NT2/D1 (cell line): ENCODE results near the gene TSPAN2.

Source experiments
- DNase-seq: peaks from one replicate; pipeline ENCODE4 v3.0.0-alpha.2; 2011; ENCODE audit warnings: low read depth, low spot score
- H3K27me3 ChIP-seq: 2 replicates; pipeline ENCODE4 v1.6.0; 2011; ENCODE audit warnings: mild to moderate bottlenecking; ENCODE audit not compliant: insufficient read length, insufficient read depth
- H3K36me3 ChIP-seq: 2 replicates; pipeline ENCODE4 v1.6.1; 2011; ENCODE audit warnings: mild to moderate bottlenecking, low read length, mixed read lengths; ENCODE audit not compliant: insufficient read depth, insufficient read length
- H3K4me1 ChIP-seq: 2 replicates; pipeline ENCODE4 v1.5.1; 2011; ENCODE audit not compliant: insufficient read depth, insufficient read length
- H3K4me3 ChIP-seq: 2 replicates; pipeline ENCODE4 v1.5.1; 2011; ENCODE audit warnings: low read depth; ENCODE audit not compliant: insufficient read length
- H3K9ac ChIP-seq: 2 replicates; pipeline ENCODE4 v1.6.0; 2011; ENCODE audit warnings: low read depth; ENCODE audit not compliant: insufficient read length
- H3K9me3 ChIP-seq: 2 replicates; pipeline ENCODE4 v1.5.1; 2011; ENCODE audit warnings: mild to moderate bottlenecking, low read length; ENCODE audit not compliant: insufficient read depth
- SUZ12 ChIP-seq: IDR thresholded peaks from 2 replicates; pipeline ENCODE4 v1.6.1; 2011; ENCODE audit not compliant: insufficient read length, insufficient read depth; ENCODE audit errors: extremely low read depth
- YY1 ChIP-seq: IDR thresholded peaks from 2 replicates; pipeline ENCODE4 v1.6.1; 2011; ENCODE audit not compliant: insufficient read length, insufficient read depth
- ZNF274 ChIP-seq: IDR thresholded peaks from 2 replicates; pipeline ENCODE4 v1.6.1; 2011; ENCODE audit warnings: mild to moderate bottlenecking, low read depth, low read length

Gene TSPAN2

GRCh38 chr1:115013792-115014191, 75.5 kb downstream of the TSPAN2 start:
- H3K36me3 ChIP-seq, result no peaks in the 10 kb centered on the region
- H3K4me3 ChIP-seq, result no peak overlapping the region
- no peak for DNase-seq
- no peaks in the 10 kb centered on the region for H3K4me1 ChIP-seq
- peaks cover 18% of the 10 kb centered on the region; the same call in 1 of the 2 replicates for H3K9me3 ChIP-seq
- no peaks in the 10 kb centered on the region for H3K27me3 ChIP-seq
- H3K9ac ChIP-seq, result no peak overlapping the region
- TF ChIP-seq ZNF274, result no peak
- TF ChIP-seq YY1, result no peak
- no peak for TF ChIP-seq SUZ12

GRCh38 chr1:115012434-115012833, 76.9 kb downstream of the TSPAN2 start:
- TF ChIP-seq YY1 (no peak), ZNF274 (no peak), SUZ12 (no peak)
- Histone ChIP-seq H3K4me1 (no peaks in the 10 kb centered on the region), H3K9ac (no peak overlapping the region), H3K9me3 (peaks cover 18% of the 10 kb centered on the region; the same call in 1 of the 2 replicates), H3K4me3 (no peak overlapping the region), H3K36me3 (no peaks in the 10 kb centered on the region), H3K27me3 (no peaks in the 10 kb centered on the region)
- no peak for DNase-seq

GRCh38 chr1:115012006-115012405, 77.3 kb downstream of the TSPAN2 start:
- Histone ChIP-seq H3K4me1 (no peaks in the 10 kb centered on the region), H3K36me3 (no peaks in the 10 kb centered on the region), H3K4me3 (no peak overlapping the region), H3K9me3 (peaks cover 18% of the 10 kb centered on the region; the same call in 1 of the 2 replicates), H3K9ac (no peak overlapping the region), H3K27me3 (no peaks in the 10 kb centered on the region)
- peak; percentile 23 for DNase-seq
- TF ChIP-seq ZNF274, result no peak
- TF ChIP-seq SUZ12, result no peak
- no peak for TF ChIP-seq YY1

GRCh38 chr1:115006191-115006590, 83.1 kb downstream of the TSPAN2 start:
- DNase-seq, result no peak
- no peaks in the 10 kb centered on the region for H3K36me3 ChIP-seq
- H3K9me3 ChIP-seq, result peaks cover 6% of the 10 kb centered on the region; the same call in 1 of the 2 replicates
- TF ChIP-seq SUZ12 (no peak), YY1 (no peak), ZNF274 (no peak)
- no peaks in the 10 kb centered on the region for H3K4me1 ChIP-seq
- no peaks in the 10 kb centered on the region for H3K27me3 ChIP-seq
- H3K4me3 ChIP-seq, result no peak overlapping the region
- no peak overlapping the region for H3K9ac ChIP-seq
